ENCODE results near the gene RAB11FIP5. TPM values are rescaled to one million over a fixed set of nuclear protein-coding genes. Genes with fewer than 3 reads are reported as not detected.

The RAB11FIP5 gene
- total RNA-seq, 1 donor from 2014 or later: 27.7 TPM

GRCh38 chr2:73116182-73116960 lies 3.6 kb upstream of the RAB11FIP5 start:
- TF ChIP-seq CTCF (conservative IDR thresholded peaks at IDR 0.05; ENCODE audit: low read depth, low read length): no peak
- no peak overlapping the region for H3K4me3 ChIP-seq (ENCODE audit: low read depth, low read length)
- DNase-seq (ENCODE audit: low read depth): no peak

DNA sequence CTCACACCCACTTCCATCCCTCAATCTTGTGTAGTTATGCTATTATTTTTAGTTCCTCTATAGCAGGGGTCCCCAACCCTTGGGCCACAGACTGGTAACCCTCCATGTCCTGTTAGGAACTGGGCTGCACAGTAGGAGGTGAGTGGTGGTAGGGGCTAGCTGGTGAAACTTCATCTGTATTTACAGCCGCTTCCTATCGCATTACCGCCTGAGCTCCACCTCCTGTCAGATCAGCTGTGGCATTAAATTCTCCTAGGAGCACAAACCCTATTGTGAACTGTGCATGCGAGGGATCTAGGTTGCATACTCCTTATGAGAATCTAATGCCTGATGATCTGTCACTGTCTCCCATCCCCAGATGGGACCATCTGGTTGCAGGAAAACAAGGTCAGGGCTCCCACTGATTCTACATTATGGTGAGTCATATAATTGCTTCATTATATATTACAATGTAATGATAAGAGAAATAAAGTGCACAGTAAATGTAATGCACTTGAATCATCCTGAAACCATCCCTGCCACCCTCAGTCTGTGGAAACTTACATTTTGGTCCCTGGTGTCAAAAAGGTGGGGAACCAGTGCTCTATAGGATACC lies 1.6 kb upstream of the RAB11FIP5 start:
- DNase-seq (ENCODE audit: low read depth): no peak
- no peak overlapping the region for H3K4me3 ChIP-seq (ENCODE audit: low read depth, low read length)
- no peak for TF ChIP-seq CTCF (conservative IDR thresholded peaks at IDR 0.05; ENCODE audit: low read depth, low read length)

GRCh38 chr2:73112026-73112912 lies 479 bp downstream of the RAB11FIP5 start:
- TF ChIP-seq CTCF (conservative IDR thresholded peaks at IDR 0.05; ENCODE audit: low read depth, low read length): no peak
- peak overlapping the region; percentile 91 for H3K4me3 ChIP-seq (ENCODE audit: low read depth, low read length)
- DNase-seq (ENCODE audit: low read depth): no peak

DNA sequence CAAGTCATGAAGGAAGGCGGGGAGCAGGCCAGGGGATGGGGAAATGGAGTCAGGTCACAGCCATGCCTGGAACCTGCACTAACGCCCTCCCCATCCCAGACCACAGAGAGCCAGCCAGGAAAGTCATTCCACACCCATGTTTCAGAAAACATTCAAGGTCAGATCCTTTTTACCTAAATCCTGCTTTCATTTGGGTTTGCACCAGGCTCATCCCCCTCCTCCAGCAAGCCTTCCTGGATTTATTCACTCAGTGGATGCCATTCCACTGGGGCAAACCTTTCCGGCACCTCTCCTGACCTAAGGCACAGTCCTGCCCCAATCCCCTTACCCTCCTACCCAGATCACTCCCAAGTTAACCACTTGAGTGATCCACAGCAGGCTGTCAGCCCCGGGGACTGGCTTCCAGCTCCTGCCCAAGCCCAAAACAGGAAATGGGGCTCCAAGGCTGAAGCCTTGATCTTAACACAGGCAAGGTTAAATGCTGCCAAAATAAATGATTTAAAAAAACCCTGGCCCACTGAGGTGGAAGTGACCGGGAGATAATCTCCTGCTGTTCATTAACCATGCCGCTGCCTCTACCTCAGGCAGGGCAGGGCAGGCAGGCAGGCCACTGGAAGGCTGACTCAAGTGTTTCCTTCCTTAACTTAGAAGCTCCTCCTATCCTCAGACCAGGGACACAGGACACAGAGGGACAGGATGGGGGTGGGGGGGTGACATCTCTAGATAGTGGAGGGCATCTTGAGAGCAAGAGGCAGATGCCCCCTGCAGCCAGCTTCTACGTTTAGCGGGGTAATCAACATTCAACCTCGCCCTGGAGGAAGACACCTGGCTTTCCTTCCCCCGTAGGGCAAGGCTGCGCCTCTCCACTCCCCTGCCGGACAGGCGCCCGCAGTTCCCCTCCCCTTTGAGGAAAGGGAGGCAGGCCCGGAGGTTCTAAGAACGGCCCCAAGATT lies 1.4 kb downstream of the RAB11FIP5 start:
- peak overlapping the region; percentile 91 for H3K4me3 ChIP-seq (ENCODE audit: low read depth, low read length)
- TF ChIP-seq CTCF (conservative IDR thresholded peaks at IDR 0.05; ENCODE audit: low read depth, low read length): peak; percentile 12
- DNase-seq (ENCODE audit: low read depth): peak; percentile 39

DNA sequence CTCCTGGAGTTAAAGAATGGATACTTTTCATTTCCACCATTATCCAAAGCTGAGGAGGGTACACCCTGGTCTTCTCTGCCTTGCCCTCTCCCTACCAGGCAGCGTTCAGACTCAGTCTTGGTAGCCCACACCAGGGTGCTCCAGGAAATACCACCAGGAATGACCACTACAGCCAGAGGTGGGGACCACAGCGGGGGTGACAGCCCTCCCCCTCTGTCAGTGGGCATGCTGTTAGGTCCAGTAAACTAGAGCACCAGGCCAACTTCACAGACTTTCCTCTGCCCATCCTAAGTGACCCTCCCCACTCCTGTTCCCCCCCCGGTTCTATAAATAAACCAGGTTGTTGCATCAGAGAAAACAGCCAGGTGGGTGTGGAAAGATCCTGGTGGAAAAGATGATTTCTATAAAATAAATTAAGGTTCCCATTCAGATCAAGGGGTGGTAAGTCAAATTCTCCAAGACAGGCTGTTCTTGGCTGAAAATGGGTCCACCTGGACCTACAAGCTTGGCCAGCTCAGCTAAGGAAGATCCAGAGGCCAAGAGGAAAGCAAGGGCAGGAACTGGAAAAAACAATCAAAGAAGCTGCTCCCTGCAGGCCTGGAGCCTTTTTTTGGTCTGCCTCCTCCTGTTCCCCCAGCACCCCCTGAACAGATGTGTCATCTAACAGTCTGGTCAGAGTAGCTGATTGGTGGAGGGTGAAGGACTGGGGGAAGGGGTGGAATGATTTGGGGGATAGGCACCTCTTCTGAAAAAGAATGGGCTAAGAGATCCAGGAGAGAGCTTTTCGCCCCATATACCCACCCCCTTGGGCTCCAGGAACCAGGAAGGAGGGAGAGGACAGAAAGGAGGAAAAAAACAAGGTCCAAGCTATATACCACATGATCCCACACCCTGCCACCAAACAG lies 2.3 kb downstream of the RAB11FIP5 start:
- H3K4me3 ChIP-seq (ENCODE audit: low read depth, low read length): peak overlapping the region; percentile 91
- DNase-seq (ENCODE audit: low read depth): no peak
- no peak for TF ChIP-seq CTCF (conservative IDR thresholded peaks at IDR 0.05; ENCODE audit: low read depth, low read length)
